H9 (cell line): ENCODE measurements around the gene GLB1L2. TPM values are rescaled to one million over a fixed set of nuclear protein-coding genes. Genes with fewer than 3 reads are reported as not detected.
A peak's percentile ranks its signal among the peaks of the same experiment; 100 is the strongest.

Experiments used
- DNase-seq: peaks from one replicate; pipeline ENCODE4 v3.0.0-alpha.2; 2017
- H2AFZ ChIP-seq: one replicate; pipeline ENCODE4 v1.6.1; 2013; ENCODE audit warnings: mild to moderate bottlenecking, low read length, control low read depth, moderate library complexity
- H2AK5ac ChIP-seq: 2 replicates; pipeline ENCODE4 v1.6.1; 2013; ENCODE audit warnings: low read length, control low read depth, mixed read lengths; ENCODE audit not compliant: insufficient read length
- H2BK120ac ChIP-seq: one replicate; pipeline ENCODE4 v1.6.1; 2013; ENCODE audit warnings: low read depth, mild to moderate bottlenecking, low read length, control low read depth, inconsistent platforms; ENCODE audit not compliant: poor library complexity, severe bottlenecking
- H2BK12ac ChIP-seq: 2 replicates; pipeline ENCODE4 v1.6.1; 2013; ENCODE audit warnings: low read length, control low read depth, mixed read lengths, low read depth; ENCODE audit not compliant: insufficient read length
- H2BK15ac ChIP-seq: 2 replicates; pipeline ENCODE4 v1.6.1; 2013; ENCODE audit warnings: low read depth, low read length, control low read depth
- H2BK20ac ChIP-seq: one replicate; pipeline ENCODE4 v1.6.1; 2013; ENCODE audit warnings: low read depth, mild to moderate bottlenecking, low read length, control low read depth, inconsistent platforms; ENCODE audit not compliant: poor library complexity, severe bottlenecking
- H2BK5ac ChIP-seq: 2 replicates; pipeline ENCODE4 v1.6.1; 2013; ENCODE audit warnings: low read length, control low read depth, mixed read lengths; ENCODE audit not compliant: insufficient read length
- H3K14ac ChIP-seq: 2 replicates; pipeline ENCODE4 v1.6.1; 2013; ENCODE audit warnings: low read length, control low read depth; ENCODE audit not compliant: insufficient read depth
- H3K18ac ChIP-seq: 2 replicates; pipeline ENCODE4 v1.6.1; 2013; ENCODE audit warnings: low read depth, mild to moderate bottlenecking, mixed read lengths, low read length, control low read depth; ENCODE audit not compliant: insufficient read length
- H3K23ac ChIP-seq: 2 replicates; pipeline ENCODE4 v1.6.1; 2013; ENCODE audit warnings: low read length, control low read depth, mixed read lengths, low read depth; ENCODE audit not compliant: insufficient read length
- H3K23me2 ChIP-seq: 2 replicates; pipeline ENCODE4 v1.6.1; 2013; ENCODE audit warnings: low read depth, mild to moderate bottlenecking, mixed read lengths, low read length, control low read depth; ENCODE audit not compliant: insufficient read length, poor library complexity, severe bottlenecking
- H3K27ac ChIP-seq: 2 replicates; pipeline ENCODE4 v1.5.1; 2013; ENCODE audit warnings: low read length, control low read depth, mixed read lengths, low read depth; ENCODE audit not compliant: insufficient read length
- H3K27me3 ChIP-seq: 2 replicates; pipeline ENCODE4 v1.6.1; 2013; ENCODE audit warnings: low read length, control low read depth, inconsistent platforms; ENCODE audit not compliant: insufficient read depth
- H3K4ac ChIP-seq: 2 replicates; pipeline ENCODE4 v1.6.1; 2013; ENCODE audit warnings: low read depth, mild to moderate bottlenecking, control low read depth, inconsistent platforms, low read length, moderate library complexity
- H3K4me1 ChIP-seq: 2 replicates; pipeline ENCODE4 v1.6.1; 2013; ENCODE audit warnings: low read length, control low read depth, inconsistent platforms; ENCODE audit not compliant: insufficient read depth
- H3K4me2 ChIP-seq: 2 replicates; pipeline ENCODE4 v1.6.1; 2013; ENCODE audit warnings: low read length, control low read depth, mixed read lengths; ENCODE audit not compliant: insufficient read length, insufficient read depth
- H3K56ac ChIP-seq: 2 replicates; pipeline ENCODE4 v1.6.1; 2013; ENCODE audit warnings: low read depth, mild to moderate bottlenecking, mixed read lengths, low read length, control low read depth; ENCODE audit not compliant: insufficient read length
- H3K79me1 ChIP-seq: 2 replicates; pipeline ENCODE4 v1.6.1; 2013; ENCODE audit warnings: low read depth, mild to moderate bottlenecking, moderate library complexity, low read length, control low read depth, inconsistent platforms; ENCODE audit not compliant: insufficient read depth, poor library complexity, severe bottlenecking
- H3K79me2 ChIP-seq: 2 replicates; pipeline ENCODE4 v1.6.1; 2013; ENCODE audit warnings: low read length, control low read depth, inconsistent platforms; ENCODE audit not compliant: insufficient read depth
- H3K9ac ChIP-seq: 2 replicates; pipeline ENCODE4 v1.6.1; 2013; ENCODE audit warnings: low read length, control low read depth, mixed read lengths; ENCODE audit not compliant: insufficient read length; ENCODE audit errors: extremely low read depth
- H3K9me3 ChIP-seq: one replicate; pipeline ENCODE4 v1.6.1; 2013; ENCODE audit warnings: low read depth, low read length, inconsistent platforms; ENCODE audit not compliant: control insufficient read depth
- H3T11ph ChIP-seq: one replicate; pipeline ENCODE4 v1.6.1; 2013; ENCODE audit warnings: mild to moderate bottlenecking, low read length, control low read depth, inconsistent platforms
- H4K20me1 ChIP-seq: one replicate; pipeline ENCODE4 v1.6.1; 2013; ENCODE audit not compliant: control insufficient read depth, insufficient read length, insufficient read depth
- H4K5ac ChIP-seq: 2 replicates; pipeline ENCODE4 v1.6.1; 2013; ENCODE audit warnings: low read depth, mild to moderate bottlenecking, mixed read lengths, low read length, control low read depth; ENCODE audit not compliant: insufficient read length
- H4K8ac ChIP-seq: replicated peaks from 2 replicates; pipeline ENCODE4 v1.6.1; 2013; ENCODE audit warnings: low read length, control low read depth, mixed read lengths, low read depth; ENCODE audit not compliant: insufficient read length
- H4K91ac ChIP-seq: 2 replicates; pipeline ENCODE4 v1.6.1; 2013; ENCODE audit warnings: low read depth, mild to moderate bottlenecking, moderate library complexity, mixed read lengths, low read length, control low read depth; ENCODE audit not compliant: insufficient read length
- H3K27ac Mint-ChIP-seq, 3 experiments: 2 replicates in 2 of 3; 3 replicates in 1 of 3; pipeline ENCODE4 v1.8.0; 2020 to 2021; ENCODE audit warnings: mixed read lengths in 3 of 3, mild to moderate bottlenecking in 1 of 3, moderate library complexity in 1 of 3
- H3K27me3 Mint-ChIP-seq: 2 replicates; pipeline ENCODE4 v1.8.0; 2021; ENCODE audit warnings: low read depth, mild to moderate bottlenecking, moderate library complexity, mixed read lengths
- H3K36me3 Mint-ChIP-seq, 3 experiments: 2 replicates in 2 of 3; 3 replicates in 1 of 3; pipeline ENCODE4 v1.8.0; 2020 to 2021; ENCODE audit warnings: low read depth in 3 of 3, mixed read lengths in 3 of 3; ENCODE audit not compliant: insufficient read depth in 1 of 3
- H3K4me1 Mint-ChIP-seq, 2 experiments: 2 replicates each; pipeline ENCODE4 v1.8.0; 2020; ENCODE audit warnings: mixed read lengths in 2 of 2
- H3K4me3 Mint-ChIP-seq, 2 experiments: 2 replicates in 1 of 2; 3 replicates in 1 of 2; pipeline ENCODE4 v1.8.0; 2020 to 2021; ENCODE audit warnings: mild to moderate bottlenecking in 2 of 2, mixed read lengths in 2 of 2, moderate library complexity in 1 of 2
- H3K9me3 Mint-ChIP-seq, 2 experiments: 2 replicates in 1 of 2; 3 replicates in 1 of 2; pipeline ENCODE4 v1.8.0; 2020; ENCODE audit warnings: mild to moderate bottlenecking in 2 of 2, mixed read lengths in 2 of 2, moderate library complexity in 1 of 2
- WGBS: extraction: QIAGEN DNeasy Blood & Tissue Kit; methylation state at CpG from one replicate; pipeline ENCODE4 v1.1.7; 2013; ENCODE audit warnings: missing lambda C conversion rate, low lambda C conversion rate, mixed read lengths; ENCODE audit not compliant: insufficient read length; ENCODE audit errors: extremely low coverage; 5-methylcytosine and 5-hydroxymethylcytosine counted together
- total RNA-seq: library from RNA; stranded (reverse); gene quantifications from 2 replicates; pipeline ENCODE4 v1.2.1, GENCODE V29; 2021
- TF ChIP-seq, protein P1 (sequence below): fragments of 200-600 bp; sonication (generic); conservative IDR thresholded peaks from 3 replicates; pipeline ENCODE4 v1.8.0; 2021; ENCODE audit warnings: antibody characterized with exemption, mild to moderate bottlenecking

GLB1L2 gene
- total RNA-seq, 1 experiment from 2014 or later, result 2.4 TPM

DNA sequence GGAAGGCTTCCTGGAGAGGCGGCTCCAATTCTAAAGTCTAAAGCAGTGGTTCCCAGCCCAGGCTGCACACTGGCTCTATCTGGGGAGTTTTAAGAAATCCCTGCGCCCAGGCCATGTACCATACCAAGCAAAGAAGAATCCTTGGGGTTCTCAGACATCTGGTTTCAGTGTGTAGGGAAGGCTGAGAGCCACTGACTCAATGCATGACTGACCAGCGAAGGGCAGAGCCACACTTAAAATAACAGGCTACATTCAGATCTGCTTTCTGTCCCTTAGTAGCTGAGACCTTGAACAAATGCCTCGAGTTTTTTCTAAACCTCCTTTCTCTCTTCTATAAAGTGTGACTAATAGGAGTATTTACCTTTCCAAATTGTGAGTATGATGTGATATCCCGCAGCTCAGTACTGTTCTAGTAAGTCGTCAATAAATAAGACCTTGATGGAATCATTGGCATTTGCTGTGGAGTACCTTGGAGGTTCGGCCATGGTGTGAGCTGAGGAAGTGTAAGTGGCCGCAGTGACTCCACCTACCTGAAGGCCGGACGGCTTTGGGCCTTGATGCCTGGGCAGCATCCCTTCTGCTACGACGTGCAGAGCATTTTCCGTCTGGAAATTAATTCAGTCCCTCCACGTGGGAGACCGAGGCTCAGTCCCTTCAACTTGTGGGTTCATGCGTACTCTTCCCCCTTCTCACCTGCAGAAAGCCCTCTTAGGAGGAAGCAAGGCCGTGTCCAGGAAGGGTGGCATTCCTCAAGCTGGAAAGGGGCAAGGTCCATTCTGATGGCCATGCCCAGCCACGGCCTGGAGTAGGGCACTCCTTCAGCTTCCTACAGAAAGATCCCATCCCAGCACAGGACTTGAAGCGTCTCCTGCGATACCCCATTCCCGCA lies 25.1 kb downstream of the GLB1L2 start:
- H3K18ac ChIP-seq, result no peak overlapping the region
- TF ChIP-seq, protein P1, sequence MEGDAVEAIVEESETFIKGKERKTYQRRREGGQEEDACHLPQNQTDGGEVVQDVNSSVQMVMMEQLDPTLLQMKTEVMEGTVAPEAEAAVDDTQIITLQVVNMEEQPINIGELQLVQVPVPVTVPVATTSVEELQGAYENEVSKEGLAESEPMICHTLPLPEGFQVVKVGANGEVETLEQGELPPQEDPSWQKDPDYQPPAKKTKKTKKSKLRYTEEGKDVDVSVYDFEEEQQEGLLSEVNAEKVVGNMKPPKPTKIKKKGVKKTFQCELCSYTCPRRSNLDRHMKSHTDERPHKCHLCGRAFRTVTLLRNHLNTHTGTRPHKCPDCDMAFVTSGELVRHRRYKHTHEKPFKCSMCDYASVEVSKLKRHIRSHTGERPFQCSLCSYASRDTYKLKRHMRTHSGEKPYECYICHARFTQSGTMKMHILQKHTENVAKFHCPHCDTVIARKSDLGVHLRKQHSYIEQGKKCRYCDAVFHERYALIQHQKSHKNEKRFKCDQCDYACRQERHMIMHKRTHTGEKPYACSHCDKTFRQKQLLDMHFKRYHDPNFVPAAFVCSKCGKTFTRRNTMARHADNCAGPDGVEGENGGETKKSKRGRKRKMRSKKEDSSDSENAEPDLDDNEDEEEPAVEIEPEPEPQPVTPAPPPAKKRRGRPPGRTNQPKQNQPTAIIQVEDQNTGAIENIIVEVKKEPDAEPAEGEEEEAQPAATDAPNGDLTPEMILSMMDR, result no peak
- H2BK12ac ChIP-seq, result no peak overlapping the region
- no peak overlapping the region for H2AK5ac ChIP-seq
- Mint-ChIP-seq H3K9me3 (peaks cover 5 to 6% of the 10 kb centered on the region in 2 experiments; a peak in 3 of 5 replicates), H3K4me3 (no peak overlapping the region), H3K27ac (peak overlapping the region in 1 of 3 experiments; percentile 25; a peak in 1 of 7 replicates), H3K4me1 (peaks cover 7% of the 10 kb centered on the region in 2 experiments), H3K27me3 (peaks cover 34% of the 10 kb centered on the region), H3K36me3 (no peaks in the 10 kb centered on the region; a peak in 1 of 7 replicates)
- H3K4me2 ChIP-seq, result no peak overlapping the region
- H4K8ac ChIP-seq, result no peak overlapping the region
- no peak overlapping the region for H3T11ph ChIP-seq
- H3K14ac ChIP-seq, result no peak overlapping the region
- no peak overlapping the region for H4K5ac ChIP-seq
- no peak overlapping the region for H2AFZ ChIP-seq
- H3K23me2 ChIP-seq, result no peaks in the 10 kb centered on the region
- no peak overlapping the region for H3K27ac ChIP-seq
- H3K79me1 ChIP-seq, result no peaks in the 10 kb centered on the region
- H3K4ac ChIP-seq, result no peak overlapping the region
- H4K91ac ChIP-seq, result no peak overlapping the region
- WGBS, result no CpG with 5 or more reads among the region's 21 CpGs
- H3K23ac ChIP-seq, result no peak overlapping the region
- no peak for DNase-seq
- H3K9ac ChIP-seq, result no peak overlapping the region
- no peak overlapping the region for H2BK5ac ChIP-seq
- H3K79me2 ChIP-seq, result no peaks in the 10 kb centered on the region
- no peak overlapping the region for H3K56ac ChIP-seq
- no peak overlapping the region for H2BK20ac ChIP-seq
- no peak overlapping the region for H2BK120ac ChIP-seq
- H2BK15ac ChIP-seq, result no peak overlapping the region
- H4K20me1 ChIP-seq, result no peaks in the 10 kb centered on the region
- H3K9me3 ChIP-seq, result no peaks in the 10 kb centered on the region
- H3K27me3 ChIP-seq, result peaks cover 3% of the 10 kb centered on the region; the same call in 1 of the 2 replicates
- H3K4me1 ChIP-seq, result no peaks in the 10 kb centered on the region
